G401.6 (cell line): ENCODE measurements around the gene LY9.

ENCODE experiments used
- FAIRE-seq: peaks from 2 replicates; lab custom pipeline; 2012; peaks lifted over from hg19 to GRCh38; lab: Jason Lieb, UNC

The LY9 gene, protein sequence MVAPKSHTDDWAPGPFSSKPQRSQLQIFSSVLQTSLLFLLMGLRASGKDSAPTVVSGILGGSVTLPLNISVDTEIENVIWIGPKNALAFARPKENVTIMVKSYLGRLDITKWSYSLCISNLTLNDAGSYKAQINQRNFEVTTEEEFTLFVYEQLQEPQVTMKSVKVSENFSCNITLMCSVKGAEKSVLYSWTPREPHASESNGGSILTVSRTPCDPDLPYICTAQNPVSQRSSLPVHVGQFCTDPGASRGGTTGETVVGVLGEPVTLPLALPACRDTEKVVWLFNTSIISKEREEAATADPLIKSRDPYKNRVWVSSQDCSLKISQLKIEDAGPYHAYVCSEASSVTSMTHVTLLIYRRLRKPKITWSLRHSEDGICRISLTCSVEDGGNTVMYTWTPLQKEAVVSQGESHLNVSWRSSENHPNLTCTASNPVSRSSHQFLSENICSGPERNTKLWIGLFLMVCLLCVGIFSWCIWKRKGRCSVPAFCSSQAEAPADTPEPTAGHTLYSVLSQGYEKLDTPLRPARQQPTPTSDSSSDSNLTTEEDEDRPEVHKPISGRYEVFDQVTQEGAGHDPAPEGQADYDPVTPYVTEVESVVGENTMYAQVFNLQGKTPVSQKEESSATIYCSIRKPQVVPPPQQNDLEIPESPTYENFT

DNA sequence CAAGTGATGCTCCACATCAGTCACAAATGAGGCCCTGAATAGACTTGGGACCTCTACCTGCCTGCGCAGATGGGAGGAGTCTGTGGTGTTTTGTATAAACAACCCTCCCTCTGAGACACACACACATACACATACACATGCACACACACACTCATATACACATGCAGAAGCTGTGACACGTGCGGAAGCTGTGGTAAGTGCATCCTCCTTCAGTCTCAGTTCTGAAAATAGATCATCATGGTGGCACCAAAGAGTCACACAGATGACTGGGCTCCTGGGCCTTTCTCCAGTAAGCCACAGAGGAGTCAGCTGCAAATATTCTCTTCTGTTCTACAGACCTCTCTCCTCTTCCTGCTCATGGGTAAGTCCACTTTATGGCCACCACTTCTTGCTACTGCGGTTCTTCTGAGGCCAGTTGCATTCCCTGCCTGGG is at the start of gene LY9:
LY9 (plus strand) TSS at position 224 of the 433 bp plus-strand sequence; CDS start at position 238, 14 bp downstream.
- no peak for FAIRE-seq

DNA sequence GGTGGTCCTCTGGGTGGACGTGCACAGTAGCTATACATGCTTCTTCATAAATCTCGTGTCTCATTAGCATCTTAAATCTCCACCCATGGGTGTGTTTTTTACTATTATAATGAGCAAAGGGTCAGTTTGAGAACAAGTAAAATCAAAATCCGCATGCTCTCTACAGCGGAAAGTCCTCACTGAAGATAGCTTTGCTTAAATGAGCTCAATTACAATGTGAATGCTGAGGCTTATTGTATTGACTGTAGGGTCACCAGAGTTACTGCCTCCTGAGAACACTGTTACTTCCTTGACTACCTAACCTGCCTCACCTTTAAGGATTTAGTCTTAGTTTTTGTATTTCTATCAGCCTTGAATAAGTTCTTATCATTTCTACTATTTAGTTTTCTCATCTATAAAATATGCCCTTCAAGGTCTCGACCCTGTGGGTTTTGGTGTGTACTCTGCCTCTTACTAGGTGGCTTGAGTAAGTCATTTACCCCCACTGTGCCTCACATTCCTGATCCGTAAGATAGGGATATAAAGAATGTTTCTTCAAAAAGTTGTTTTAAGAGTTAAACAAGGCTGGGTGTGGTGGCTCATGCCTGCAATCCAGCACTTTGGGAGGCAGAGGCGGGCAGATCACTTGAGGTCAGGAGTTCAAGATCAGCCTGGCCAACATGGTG is 49.0 kb upstream of the LY9 start:
- FAIRE-seq: no peak

DNA sequence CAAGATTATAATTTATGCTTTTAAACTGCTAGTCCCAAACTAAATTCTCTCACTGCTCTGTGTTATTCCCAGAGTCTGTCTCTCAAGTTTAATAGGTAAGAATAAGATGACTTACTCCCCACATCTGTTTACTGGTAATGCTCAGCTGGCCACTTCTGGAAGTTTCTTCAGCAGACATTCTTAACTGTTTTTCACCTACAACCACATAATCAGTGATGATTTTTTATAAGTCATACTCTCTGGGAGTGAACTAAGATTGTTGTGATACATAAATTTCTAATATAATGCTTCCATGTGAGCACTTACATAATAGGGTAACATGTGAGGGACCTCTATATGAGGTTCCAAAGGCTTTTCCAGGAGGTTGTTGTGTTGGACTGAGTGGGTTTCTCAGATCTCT is 48.3 kb upstream of the LY9 start:
- FAIRE-seq: no peak

DNA sequence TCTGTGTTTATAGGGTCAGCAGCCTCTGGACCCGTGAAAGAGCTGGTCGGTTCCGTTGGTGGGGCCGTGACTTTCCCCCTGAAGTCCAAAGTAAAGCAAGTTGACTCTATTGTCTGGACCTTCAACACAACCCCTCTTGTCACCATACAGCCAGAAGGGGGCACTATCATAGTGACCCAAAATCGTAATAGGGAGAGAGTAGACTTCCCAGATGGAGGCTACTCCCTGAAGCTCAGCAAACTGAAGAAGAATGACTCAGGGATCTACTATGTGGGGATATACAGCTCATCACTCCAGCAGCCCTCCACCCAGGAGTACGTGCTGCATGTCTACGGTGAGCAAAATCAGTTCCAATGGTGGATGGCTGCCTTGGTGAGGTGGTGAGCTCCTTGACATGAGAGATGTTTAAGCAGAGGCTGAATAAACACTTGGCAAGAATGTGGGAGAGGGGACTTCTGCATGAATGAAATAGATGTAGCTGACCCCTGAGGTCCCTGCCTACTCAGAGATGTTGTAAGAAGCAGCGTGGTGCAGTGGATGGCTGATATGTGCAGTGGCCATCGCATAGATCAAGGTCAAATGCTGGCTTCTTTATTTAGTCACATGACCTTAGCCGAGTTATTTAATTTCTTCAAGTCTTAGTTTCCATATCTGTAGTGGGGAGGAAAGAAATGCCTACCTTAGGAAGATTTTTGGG is 47.6 kb upstream of the LY9 start:
- FAIRE-seq: no peak

DNA sequence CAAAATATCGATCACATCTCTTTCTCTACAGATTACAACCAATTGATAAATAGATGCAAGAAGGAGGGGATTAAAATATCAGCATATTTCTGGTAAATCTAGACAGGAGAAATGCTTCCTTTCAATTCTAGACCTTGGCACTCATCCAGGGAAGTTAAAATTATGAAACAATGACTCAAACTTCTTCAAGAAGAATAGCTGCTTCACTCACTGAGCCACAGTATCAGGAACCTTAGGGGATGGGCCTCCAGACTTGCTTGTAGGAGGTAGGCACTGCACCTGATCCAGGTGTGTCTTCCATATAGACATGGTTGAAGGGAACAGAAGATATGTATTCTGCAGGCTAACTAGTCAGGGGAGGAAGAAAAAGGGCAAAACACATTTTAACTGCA is 47.1 kb upstream of the LY9 start:
- no peak for FAIRE-seq

DNA sequence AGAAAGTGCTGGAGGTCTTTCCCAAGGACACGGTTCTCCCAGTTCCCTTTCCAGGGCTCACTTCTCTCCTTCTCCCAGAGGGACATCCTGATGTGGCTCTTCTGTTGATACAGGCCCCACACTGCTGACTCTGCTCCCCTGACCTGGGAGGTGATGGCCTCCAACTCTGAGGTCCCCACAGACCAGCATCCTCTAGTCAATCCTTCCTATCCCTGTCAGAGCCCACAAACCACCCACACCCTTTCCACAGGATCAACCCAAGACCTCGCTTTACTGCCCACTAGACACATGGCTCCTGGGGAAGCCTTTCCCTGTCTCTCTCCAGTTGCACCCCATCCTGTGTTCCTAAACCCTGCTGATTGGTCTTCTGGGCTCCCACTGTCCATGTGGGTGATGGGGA is 45.4 kb upstream of the LY9 start:
- FAIRE-seq: no peak

DNA sequence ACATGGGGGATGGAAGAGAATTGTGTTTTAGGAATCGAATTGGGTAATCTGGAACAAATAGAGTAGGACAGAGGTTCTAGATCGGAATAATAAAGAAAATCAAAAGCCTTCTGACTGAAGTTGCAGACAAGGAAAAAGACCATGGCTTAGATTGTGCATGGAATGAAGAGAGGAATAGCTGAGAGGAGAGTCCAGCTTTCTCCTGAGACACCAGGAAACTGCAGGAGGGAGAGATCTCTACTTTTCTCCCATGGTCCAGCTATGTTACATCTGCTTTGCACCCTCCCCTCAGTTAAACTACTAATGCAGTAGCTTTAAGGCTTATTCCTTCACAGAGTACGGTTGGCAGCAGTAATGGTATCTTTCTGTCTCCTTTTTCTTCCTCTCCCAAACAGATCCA is 43.6 kb upstream of the LY9 start:
- no peak for FAIRE-seq

DNA sequence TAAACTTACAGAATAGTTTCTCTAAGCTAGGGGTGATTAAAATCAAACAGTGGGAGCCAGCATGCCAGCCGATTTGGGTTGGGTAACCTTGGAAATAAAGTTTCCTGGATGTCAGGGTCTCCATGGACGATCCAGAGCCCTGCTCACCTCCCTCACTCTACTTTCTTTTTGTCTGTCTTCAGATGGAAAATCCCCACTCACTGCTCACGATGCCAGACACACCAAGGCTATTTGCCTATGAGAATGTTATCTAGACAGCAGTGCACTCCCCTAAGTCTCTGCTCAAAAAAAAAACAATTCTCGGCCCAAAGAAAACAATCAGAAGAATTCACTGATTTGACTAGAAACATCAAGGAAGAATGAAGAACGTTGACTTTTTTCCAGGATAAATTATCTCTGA is 43.0 kb upstream of the LY9 start:
- FAIRE-seq: no peak

DNA sequence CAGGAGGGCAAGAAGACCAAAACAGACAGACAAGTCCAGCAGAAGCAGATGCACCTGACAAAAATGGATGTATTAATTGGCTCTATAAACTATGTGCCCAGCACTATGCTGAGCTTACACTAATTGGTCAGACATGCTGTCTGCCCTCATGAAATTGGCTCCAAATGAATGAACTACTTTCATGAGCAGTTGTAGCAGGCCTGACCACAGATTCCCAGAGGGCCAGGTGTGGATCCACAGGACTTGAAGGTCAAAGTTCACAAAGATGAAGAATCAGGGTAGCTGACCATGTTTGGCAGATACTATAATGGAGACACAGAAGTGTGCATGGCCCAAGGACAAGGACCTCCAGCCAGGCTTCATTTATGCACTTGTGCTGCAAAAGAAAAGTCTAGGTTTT is 42.4 kb upstream of the LY9 start:
- no peak for FAIRE-seq

DNA sequence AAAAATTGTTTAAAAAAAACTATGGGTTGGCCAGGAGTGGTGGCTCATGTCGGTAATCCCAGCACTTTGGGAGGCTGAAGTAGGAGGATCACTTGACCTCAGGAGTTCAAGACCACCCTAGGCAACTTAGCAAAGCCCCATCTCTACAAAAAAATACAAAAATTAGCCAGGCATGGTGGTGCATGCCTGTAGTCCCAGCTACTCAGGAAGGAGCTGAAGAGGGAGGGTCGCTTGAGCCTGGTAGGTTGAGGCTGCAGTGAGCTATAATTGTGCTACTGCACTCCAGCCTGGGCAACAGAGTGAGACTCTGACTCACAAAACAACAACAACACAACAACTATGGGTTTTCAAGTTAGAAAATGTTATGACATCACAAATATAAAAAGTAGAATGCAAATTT is 40.5 kb upstream of the LY9 start:
- no peak for FAIRE-seq

DNA sequence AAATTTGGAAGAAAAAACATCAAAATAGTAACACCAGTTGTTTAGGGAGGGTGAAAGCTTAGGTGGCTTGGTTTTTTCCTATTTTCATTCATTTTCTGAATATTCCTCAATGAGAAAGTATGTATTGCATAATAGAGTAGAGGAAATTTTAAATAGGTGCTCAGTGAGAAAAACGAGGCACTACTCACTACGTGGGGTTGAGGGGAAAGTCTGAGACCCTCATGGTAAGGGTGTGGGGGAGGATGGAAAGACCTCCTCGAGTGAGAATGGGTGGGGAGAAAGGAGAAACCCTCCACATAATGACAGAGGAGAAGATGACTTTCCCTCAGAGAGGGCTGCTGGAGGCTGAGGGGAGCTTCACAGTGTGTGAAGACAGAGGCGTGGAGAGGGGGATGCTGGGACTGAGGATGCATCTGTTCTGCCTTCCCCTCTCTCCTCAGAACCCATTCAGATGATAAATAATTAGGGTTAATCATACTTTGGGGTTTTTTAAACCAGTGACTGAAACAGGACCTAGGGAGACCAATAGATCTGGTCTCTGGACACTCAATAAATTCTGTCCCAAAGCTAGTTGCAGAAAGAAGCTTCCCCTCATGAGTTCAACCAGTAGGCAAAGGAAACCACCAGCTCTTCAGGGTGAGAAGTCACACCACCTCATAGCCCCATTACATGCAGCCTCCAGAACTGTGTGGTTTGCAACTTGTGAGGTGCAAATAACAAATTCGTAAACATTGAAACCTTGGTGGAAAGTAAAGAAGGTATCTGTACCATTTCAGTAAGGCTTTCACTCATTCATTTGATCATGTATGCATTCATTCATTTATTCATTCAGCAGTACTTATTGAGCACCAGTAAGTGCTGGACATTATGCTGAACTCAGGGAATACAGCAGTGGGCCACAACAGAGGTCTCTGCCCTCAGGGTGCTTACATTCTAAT is 39.8 kb upstream of the LY9 start:
- no peak for FAIRE-seq

DNA sequence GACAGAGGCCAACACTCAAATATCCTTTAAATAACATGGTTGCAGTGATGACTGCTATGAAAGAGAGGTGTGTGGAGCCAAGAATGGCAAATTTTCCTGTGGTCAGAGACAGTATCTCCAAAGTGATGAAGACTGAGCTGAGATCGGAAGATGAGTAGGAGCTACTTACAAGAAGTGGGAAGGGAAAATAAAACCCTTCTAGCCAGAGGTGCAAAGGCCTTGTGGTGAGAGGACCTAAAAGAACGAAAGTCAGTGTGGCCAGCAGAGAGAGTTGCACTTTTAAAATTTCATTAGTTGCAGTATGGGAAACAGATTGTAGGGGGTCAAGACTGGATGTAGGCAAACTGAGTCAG is 39.1 kb upstream of the LY9 start:
- no peak for FAIRE-seq

DNA sequence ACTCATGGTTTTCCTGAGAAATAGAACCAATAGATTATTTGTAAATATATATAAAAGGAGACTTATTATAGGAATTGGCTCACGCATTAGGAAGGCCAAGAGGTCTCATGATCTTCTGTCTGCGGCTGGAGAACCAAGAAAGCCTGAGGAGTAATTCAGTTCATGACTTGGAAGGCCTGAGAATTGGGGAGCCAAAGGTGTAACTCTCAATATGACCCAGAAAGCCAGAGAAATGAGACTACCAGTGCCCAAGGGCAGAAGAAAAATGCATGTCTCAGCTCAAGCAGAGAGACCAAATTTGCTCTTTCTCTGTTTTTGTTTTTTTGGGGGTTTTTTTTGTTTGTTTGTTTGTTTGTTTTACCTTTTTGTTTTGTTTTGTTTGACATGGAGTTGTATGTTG is 37.5 kb upstream of the LY9 start:
- no peak for FAIRE-seq

DNA sequence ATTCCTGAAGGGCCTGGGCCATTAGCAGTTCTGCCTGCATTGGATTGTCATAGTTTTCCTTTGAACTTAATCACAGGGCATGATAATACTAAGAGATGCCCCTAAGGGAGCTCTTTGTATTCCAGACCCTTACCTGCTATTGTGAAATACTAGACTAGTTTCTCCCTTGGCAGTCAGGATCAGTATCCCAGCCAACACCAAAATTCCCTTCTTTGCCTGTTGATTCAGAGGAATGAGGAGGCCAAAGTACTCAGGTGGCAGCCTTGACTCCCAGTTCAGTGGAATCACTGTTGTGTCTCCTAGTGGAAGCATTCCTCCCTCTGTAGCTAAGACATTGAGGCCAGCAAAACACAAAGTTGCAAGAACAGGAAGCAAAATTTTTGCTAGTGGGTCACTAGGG is 36.2 kb upstream of the LY9 start:
- no peak for FAIRE-seq

DNA sequence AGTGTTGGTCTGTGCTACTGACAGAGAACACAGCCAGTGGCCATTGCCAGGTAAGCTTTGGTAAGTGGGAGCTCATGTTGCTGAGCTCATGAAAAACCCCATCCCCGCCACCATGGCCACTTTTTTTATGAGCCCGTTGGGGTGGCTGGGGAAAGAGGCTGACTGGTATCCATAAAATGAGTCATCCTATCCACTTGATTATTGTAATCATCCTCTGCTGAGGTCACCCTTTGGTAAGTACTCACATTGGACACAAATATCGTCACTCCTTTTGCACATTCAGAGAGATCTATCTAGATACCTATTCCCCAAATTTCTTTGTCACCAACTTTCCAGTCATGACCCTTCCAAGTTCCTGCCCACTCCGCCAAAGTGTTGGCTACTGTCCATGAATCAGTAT is 34.9 kb upstream of the LY9 start:
- FAIRE-seq: no peak

DNA sequence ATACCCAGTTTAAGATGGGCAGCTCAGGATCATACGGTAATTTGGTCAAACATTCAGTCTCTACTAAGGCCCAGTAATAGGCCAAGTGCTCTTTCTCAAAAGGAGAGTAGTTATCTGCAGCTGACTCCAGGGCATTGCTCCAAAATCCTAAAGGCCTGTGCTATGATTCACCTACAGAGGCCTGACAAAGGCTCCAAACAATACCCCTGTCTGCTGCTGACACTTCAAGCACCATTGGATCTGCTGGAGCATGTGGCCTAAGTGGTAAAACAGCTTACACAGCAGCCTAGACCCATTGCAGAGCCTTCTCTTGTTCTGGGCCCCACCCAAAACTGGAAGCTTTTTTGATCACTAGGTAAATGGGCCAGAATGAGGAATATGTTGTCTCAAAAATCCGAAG is 34.1 kb upstream of the LY9 start:
- FAIRE-seq: no peak

DNA sequence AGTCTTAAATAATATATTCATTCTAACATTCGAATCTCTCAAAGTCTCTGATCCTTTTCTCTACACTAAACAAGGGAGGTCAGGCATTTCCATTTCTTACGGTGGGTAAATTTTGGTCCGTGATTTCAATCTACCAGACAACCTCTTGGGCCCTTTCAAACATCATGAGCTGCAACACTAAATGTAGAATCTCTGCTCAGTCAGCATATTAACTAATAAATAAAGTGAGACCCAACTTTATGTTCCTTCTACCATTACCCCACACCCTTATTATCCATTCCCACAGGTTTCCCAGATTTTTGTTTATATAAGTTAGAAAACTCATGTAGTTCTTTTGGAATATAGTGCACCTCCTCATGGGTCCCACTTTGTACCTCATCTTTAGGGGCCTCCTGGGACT is 32.0 kb upstream of the LY9 start:
- FAIRE-seq: no peak

DNA sequence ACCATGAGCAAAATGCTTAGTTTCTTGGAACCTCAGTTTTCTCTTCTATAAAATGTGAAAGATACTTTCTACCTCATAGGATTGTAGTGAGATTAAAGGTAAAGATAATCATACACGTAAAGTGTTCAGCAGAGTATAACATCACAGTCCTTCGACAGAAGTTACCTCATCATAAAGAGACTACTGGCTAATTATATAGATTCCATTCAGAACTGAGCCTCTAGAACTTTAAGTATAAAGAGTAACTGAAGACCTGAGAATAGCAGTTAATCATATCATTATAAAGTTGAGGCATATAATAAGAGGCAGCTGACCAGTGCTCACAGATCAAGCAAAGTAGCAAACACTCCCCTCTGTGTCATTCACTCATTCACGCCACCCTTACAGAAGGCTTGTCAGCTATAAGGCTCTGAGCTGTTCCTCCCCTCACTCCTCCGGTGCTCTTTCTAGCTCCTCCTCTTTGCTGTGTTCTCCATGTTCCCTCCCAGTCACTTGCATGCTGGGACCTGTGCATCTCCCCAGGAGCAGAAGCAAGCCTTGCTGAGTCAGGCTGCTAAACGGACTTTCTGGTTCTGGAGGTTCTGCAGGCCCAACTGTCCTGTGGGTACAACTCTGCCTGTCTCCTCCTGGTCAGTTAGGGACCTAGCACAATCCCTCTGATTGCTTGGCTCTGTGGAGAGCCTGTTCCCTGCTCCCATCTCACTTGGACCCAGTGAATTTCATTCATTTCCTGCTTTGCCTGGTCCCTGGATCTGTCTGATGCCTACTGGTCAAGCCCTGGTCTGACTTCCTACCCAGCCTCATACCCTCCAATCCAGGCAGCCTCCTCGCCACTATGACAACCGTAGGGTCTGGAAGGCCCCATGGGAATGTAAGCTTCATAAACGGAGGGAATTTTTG is 28.3 kb upstream of the LY9 start:
- FAIRE-seq: no peak

DNA sequence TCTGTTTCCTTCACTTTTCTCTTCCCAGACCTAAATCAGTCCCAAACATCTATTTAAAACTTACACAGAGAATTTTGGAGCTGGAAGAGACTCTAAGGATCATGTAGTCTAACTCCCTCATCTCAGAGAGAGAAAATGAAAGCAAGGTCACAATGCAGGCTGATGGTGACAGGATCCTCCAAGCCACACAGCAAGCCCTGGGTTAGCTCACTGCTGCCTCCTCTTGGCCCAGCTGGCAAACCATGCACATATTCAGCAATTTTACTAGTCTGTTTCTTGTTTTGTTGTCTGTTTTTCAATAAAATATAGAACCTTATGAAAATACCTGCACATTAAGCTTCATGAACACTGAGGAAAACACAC is 27.7 kb upstream of the LY9 start:
- no peak for FAIRE-seq

DNA sequence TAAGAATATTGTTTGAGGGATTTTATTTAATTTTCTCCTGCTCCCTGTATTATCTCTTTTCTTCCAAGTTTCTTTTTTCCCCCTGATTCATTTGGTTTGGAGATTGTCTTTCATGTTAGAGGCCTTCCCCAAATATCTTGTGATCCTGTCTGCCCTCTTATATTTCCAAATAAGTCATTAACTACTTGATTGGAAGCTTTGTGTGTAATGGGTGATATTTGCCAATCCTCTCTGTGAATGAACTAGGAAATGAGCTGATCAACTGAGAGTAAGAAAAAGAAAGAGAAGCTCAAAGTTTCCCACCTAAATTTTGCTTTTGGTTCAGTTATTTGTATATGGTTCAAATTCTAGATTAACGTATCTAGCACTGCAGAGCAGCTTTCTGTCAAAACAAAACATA is 23.6 kb upstream of the LY9 start:
- FAIRE-seq: no peak

DNA sequence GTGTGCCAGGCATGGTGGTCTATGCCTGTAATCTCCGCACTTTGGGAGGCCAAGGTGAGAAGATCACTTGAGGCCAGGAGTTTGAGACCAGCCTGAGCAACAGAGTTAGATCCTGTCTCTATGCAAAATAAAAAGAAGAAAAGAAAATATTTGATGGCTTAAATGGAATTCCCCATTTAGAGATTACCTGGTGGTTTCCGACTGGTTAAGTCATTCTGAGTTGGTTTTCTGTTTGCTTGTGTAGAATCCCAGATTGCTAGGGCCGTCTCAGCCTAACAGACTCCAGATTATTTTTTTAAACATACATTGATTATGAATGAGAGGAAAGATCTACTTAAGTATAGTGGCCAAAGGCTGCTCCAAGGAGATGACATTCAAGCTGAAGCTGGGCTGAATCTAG is 22.9 kb upstream of the LY9 start:
- no peak for FAIRE-seq
